Natural killer cell treated with Interleukin-12 subunit alpha and Interleukin-12 subunit beta and Interleukin-15 and Interleukin-18, amount 100 ng/mL, for 72 hours (primary cell): ENCODE data around the gene LRCOL1. TPM values are rescaled to one million over a fixed set of nuclear protein-coding genes. Genes with fewer than 3 reads are reported as not detected.

ENCODE experiments used
- ATAC-seq, 2 donors: fragments of 150-1000 bp; cut with Tn5 transposase in 1 of 2; sonication (Bioruptor Pico), chemical (Tn5 transposase) in 1 of 2; 2 replicates each; pipeline ENCODE4 v1.10.0; 2021
- DNase-seq: peaks from one replicate; pipeline ENCODE4 v3.0.0; 2022; ENCODE audit warnings: low spot score
- H3K27ac Mint-ChIP-seq, 2 donors: 1 replicate in 1 of 2; 2 replicates in 1 of 2; pipeline ENCODE4 v1.8.0; 2022; ENCODE audit warnings: mixed read lengths in 2 of 2, mild to moderate bottlenecking in 1 of 2, moderate library complexity in 1 of 2
- H3K27me3 Mint-ChIP-seq, 2 donors: 1 replicate in 1 of 2; 2 replicates in 1 of 2; pipeline ENCODE4 v1.8.0; 2022; ENCODE audit warnings: mixed read lengths in 2 of 2
- H3K36me3 Mint-ChIP-seq: one replicate; pipeline ENCODE4 v1.8.0; 2022; ENCODE audit warnings: mixed read lengths
- H3K4me1 Mint-ChIP-seq, 2 donors: 1 replicate in 1 of 2; 2 replicates in 1 of 2; pipeline ENCODE4 v1.8.0; 2022; ENCODE audit warnings: low read depth in 2 of 2, mixed read lengths in 2 of 2, mild to moderate bottlenecking in 1 of 2
- H3K4me3 Mint-ChIP-seq: one replicate; pipeline ENCODE4 v1.8.0; 2022; ENCODE audit warnings: mixed read lengths
- H3K9me3 Mint-ChIP-seq: 2 replicates; pipeline ENCODE4 v1.8.0; 2022; ENCODE audit warnings: mixed read lengths
- total RNA-seq, 2 donors: library from RNA; stranded (reverse); gene quantifications; one replicate each; pipeline ENCODE4 v1.2.3, GENCODE V29; 2022

The LRCOL1 gene
- total RNA-seq, 2 donors from 2014 or later = not detected

GRCh38 chr12:132631666-132632065 is 21.3 kb upstream of the LRCOL1 start:
- Mint-ChIP-seq H3K4me1 (no peaks in the 10 kb centered on the region), H3K9me3 (no peaks in the 10 kb centered on the region), H3K36me3 (peaks cover 23% of the 10 kb centered on the region), H3K27me3 (no peaks in the 10 kb centered on the region), H3K27ac (no peak overlapping the region), H3K4me3 (no peak overlapping the region)
- no peak for DNase-seq
- ATAC-seq = no peak

- Mint-ChIP-seq H3K27me3 (no peaks in the 10 kb centered on the region), H3K27ac (no peak overlapping the region), H3K4me3 (no peak overlapping the region), H3K4me1 (no peaks in the 10 kb centered on the region), H3K9me3 (no peaks in the 10 kb centered on the region), H3K36me3 (peaks cover 23% of the 10 kb centered on the region)
- ATAC-seq (no peak), DNase-seq (no peak)
These were observed 20.3 kb upstream of the LRCOL1 start for GRCh38 chr12:132630672-132631071.

- H3K27ac Mint-ChIP-seq = no peak overlapping the region
- H3K36me3 Mint-ChIP-seq = peaks cover 23% of the 10 kb centered on the region
- H3K4me1 Mint-ChIP-seq = no peaks in the 10 kb centered on the region
- no peak overlapping the region for H3K4me3 Mint-ChIP-seq
- no peaks in the 10 kb centered on the region for H3K27me3 Mint-ChIP-seq
- no peak for ATAC-seq
- DNase-seq = no peak
- no peaks in the 10 kb centered on the region for H3K9me3 Mint-ChIP-seq
These were observed 18.9 kb upstream of the LRCOL1 start for GRCh38 chr12:132629330-132629729.

- H3K4me1 Mint-ChIP-seq = peaks cover 0 to 6% of the 10 kb centered on the region in 2 donors
- peaks cover 15% of the 10 kb centered on the region for H3K36me3 Mint-ChIP-seq
- H3K27ac Mint-ChIP-seq = no peak overlapping the region
- H3K9me3 Mint-ChIP-seq = no peaks in the 10 kb centered on the region
- no peaks in the 10 kb centered on the region for H3K27me3 Mint-ChIP-seq
- ATAC-seq = peak in 1 of 2 donors; percentile 12
- H3K4me3 Mint-ChIP-seq = no peak overlapping the region
- DNase-seq = no peak
These were observed 15.5 kb upstream of the LRCOL1 start for GRCh38 chr12:132625731-132626430.

- no peak overlapping the region for H3K27ac Mint-ChIP-seq
- ATAC-seq = peak in 1 of 2 donors; percentile 33
These were observed 14.7 kb upstream of the LRCOL1 start for GRCh38 chr12:132624910-132625630.

GRCh38 chr12:132624186-132624855 is 13.9 kb upstream of the LRCOL1 start:
- Mint-ChIP-seq H3K4me3 (no peak overlapping the region), H3K27ac (no peak overlapping the region), H3K4me1 (peaks cover 0 to 6% of the 10 kb centered on the region in 2 donors), H3K36me3 (peaks cover under 1% of the 10 kb centered on the region), H3K9me3 (no peaks in the 10 kb centered on the region), H3K27me3 (no peaks in the 10 kb centered on the region)
- DNase-seq = no peak
- ATAC-seq = no peak

More at GRCh38 chr12:132624910-132625630, 14.7 kb upstream of the LRCOL1 start:
- DNase-seq = no peak
- H3K9me3 Mint-ChIP-seq = no peaks in the 10 kb centered on the region
- no peak overlapping the region for H3K4me3 Mint-ChIP-seq
- H3K4me1 Mint-ChIP-seq = peaks cover 0 to 6% of the 10 kb centered on the region in 2 donors
- H3K27me3 Mint-ChIP-seq = no peaks in the 10 kb centered on the region
- peaks cover 8% of the 10 kb centered on the region for H3K36me3 Mint-ChIP-seq

GRCh38 chr12:132623072-132623869 is 12.9 kb upstream of the LRCOL1 start:
- H3K4me3 Mint-ChIP-seq = no peak overlapping the region
- H3K4me1 Mint-ChIP-seq = peaks cover 0 to 6% of the 10 kb centered on the region in 2 donors
- no peak overlapping the region for H3K27ac Mint-ChIP-seq
- DNase-seq = no peak
- H3K36me3 Mint-ChIP-seq = no peaks in the 10 kb centered on the region
- no peaks in the 10 kb centered on the region for H3K9me3 Mint-ChIP-seq
- peaks cover 0 to under 1% of the 10 kb centered on the region in 2 donors for H3K27me3 Mint-ChIP-seq
- no peak for ATAC-seq

- Mint-ChIP-seq H3K27ac (no peak overlapping the region), H3K36me3 (peaks cover 5% of the 10 kb centered on the region), H3K27me3 (peaks cover 7 to 8% of the 10 kb centered on the region in 2 donors), H3K4me3 (no peak overlapping the region), H3K4me1 (peaks cover 0 to 13% of the 10 kb centered on the region in 2 donors), H3K9me3 (no peaks in the 10 kb centered on the region)
- DNase-seq (no peak), ATAC-seq (no peak)
These were observed 12.2 kb upstream of the LRCOL1 start for GRCh38 chr12:132622437-132623071.

GRCh38 chr12:132621657-132622435 is 11.5 kb upstream of the LRCOL1 start:
- H3K4me1 Mint-ChIP-seq = peaks cover 0 to 13% of the 10 kb centered on the region in 2 donors
- H3K27ac Mint-ChIP-seq = no peak overlapping the region
- no peak for ATAC-seq
- H3K4me3 Mint-ChIP-seq = no peak overlapping the region
- peaks cover 10 to 12% of the 10 kb centered on the region in 2 donors for H3K27me3 Mint-ChIP-seq
- H3K9me3 Mint-ChIP-seq = no peaks in the 10 kb centered on the region
- no peak for DNase-seq
- H3K36me3 Mint-ChIP-seq = peaks cover 7% of the 10 kb centered on the region

- H3K4me1 Mint-ChIP-seq = peaks cover 0 to 13% of the 10 kb centered on the region in 2 donors
- H3K27me3 Mint-ChIP-seq = peaks cover 12 to 14% of the 10 kb centered on the region in 2 donors
- ATAC-seq (no peak), DNase-seq (no peak)
- H3K27ac Mint-ChIP-seq = no peak overlapping the region
- no peak overlapping the region for H3K4me3 Mint-ChIP-seq
- no peaks in the 10 kb centered on the region for H3K9me3 Mint-ChIP-seq
- H3K36me3 Mint-ChIP-seq = peaks cover 7% of the 10 kb centered on the region
These were observed 10.7 kb upstream of the LRCOL1 start for GRCh38 chr12:132620899-132621656.

- Mint-ChIP-seq H3K27ac (no peak overlapping the region), H3K4me3 (no peak overlapping the region), H3K4me1 (peaks cover 0 to 17% of the 10 kb centered on the region in 2 donors), H3K9me3 (no peaks in the 10 kb centered on the region), H3K27me3 (peaks cover 18 to 20% of the 10 kb centered on the region in 2 donors), H3K36me3 (peaks cover 7% of the 10 kb centered on the region)
- no peak for DNase-seq
- no peak for ATAC-seq
These were observed 9.9 kb upstream of the LRCOL1 start for GRCh38 chr12:132620113-132620898.
